ENCODE results near the gene ABLIM1.

- TF ChIP-seq POLR2A (IDR thresholded peaks at IDR 0.05): no peak
- no peak for TF ChIP-seq POLR2AphosphoS5 (IDR thresholded peaks at IDR 0.05)
These were observed 265.8 kb downstream of the ABLIM1 start for GRCh38 chr10:114392112-114392835.
